GM18907 (cell line): ENCODE results near the gene WASL.
"Not testable (repeated sequence)": the region's sequence is repeated elsewhere in the genome, so short reads cannot be mapped to it uniquely, and the experiment has no call there.

Experiments
- ATAC-seq: cut with Tn5 transposase; IDR thresholded peaks from one replicate; pipeline ENCODE4 v1.9.1; 2021; ENCODE audit warnings: mild to moderate bottlenecking, moderate library complexity; ENCODE audit not compliant: unreplicated experiment

The WASL gene

DNA sequence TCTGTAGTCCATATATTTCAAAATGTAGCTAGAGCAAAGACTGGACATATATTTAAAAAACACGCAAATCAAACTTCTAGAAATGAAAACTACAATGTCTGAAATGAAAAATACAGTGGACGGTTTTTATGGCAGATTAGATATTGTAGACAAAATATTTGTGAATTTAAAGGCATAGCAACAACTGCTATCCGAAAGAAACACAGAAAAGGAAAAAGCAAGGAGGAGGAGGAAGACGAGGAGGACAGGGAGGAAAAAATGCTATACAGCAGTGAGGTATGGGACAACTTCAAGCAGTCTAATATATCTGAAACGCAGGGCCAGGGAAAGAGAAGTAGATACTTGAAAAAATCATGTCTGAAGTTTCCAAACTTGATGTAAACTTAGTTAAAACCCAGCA is 13.3 kb downstream of the WASL start:
- no peak for ATAC-seq

DNA sequence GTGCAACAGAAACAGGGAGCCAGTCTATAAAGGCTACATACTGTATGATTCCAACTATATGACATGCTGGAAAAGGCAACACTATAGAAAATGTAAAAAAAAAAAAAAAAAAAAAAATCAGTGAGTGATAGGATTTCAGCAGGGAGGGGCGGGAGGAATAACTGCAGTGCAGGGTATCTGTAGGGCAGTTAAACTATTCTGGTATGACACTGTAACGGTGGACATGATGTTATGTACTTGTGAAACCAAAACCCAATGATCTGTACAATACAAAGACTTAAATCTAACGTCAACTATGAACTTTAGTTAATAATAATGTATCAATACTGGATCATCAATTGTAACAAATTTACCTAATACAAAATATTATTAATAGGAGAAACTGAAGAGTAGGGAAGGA is 14.3 kb downstream of the WASL start:
- ATAC-seq: no peak

GRCh38 chr7:123732413-123733091 is 16.3 kb downstream of the WASL start:
- ATAC-seq: no peak

DNA sequence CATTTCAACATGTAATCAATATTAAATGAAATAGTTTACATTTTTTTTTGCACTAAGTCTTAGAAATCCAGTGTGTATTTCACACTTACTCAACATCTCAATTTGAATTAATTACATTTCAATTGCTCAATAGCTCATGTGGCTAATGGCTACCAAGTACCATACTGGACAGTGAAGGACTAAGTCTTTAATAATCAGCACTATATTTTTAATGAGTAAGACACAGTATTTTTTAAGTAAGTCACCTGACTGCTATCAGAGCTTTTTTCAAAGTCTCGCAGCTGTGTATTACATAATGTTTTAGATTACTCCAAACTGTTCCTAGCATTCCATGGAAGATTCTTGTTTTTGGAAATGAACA is 19.6 kb downstream of the WASL start:
- ATAC-seq: no peak

GRCh38 chr7:123727071-123727837 is 21.5 kb downstream of the WASL start:
- ATAC-seq: no peak

GRCh38 chr7:123725586-123726171 is 23.1 kb downstream of the WASL start:
- no peak for ATAC-seq

- no peak for ATAC-seq
These were observed 24.0 kb downstream of the WASL start for GRCh38 chr7:123724817-123725253.

- ATAC-seq: no peak
These were observed 24.9 kb downstream of the WASL start for GRCh38 chr7:123723913-123724312.

DNA sequence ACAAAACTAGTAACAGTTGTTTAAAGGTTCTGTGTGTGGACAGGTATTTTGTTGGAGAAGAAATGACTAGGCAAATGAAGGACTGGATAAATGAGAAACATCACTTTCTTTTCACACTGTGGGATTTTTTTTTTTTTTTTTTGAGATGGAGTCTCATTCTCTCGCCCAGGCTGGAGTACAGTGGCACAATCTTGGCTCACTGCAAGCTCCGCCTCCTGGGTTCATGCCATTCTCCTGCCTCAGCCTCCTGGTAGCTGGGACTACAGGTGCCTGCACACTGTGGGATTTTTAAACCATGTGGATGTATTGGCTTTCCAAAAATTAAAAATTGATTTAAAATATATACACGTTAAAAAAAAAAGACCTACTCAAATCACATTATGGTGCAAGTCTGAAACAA is 28.3 kb downstream of the WASL start:
- not testable (repeated sequence) for ATAC-seq

DNA sequence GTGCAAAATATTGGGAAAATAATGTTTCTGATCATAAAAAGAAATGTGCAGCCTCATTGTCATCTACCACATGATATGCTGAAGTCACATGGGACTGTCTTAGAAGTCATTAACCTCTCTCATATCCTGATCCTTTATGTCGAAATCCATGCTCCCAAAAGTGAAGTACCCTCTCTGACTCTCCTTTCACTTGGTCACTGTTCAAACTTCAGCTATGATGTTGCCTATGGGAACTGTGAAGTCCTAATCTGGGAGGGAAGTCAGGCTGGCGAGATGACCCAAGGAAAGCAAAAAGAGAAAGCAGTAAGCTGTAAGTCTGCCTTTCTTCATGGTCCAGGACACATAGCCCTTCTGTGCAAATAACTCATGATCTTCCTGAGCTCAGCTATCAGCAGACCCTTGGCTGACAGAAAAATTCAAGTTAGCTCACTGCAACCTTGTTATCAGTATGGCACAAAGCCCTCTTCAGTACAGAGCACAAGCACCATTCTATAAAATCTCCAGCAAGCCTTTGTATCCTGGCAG is 29.5 kb downstream of the WASL start:
- peak; percentile 38 for ATAC-seq

DNA sequence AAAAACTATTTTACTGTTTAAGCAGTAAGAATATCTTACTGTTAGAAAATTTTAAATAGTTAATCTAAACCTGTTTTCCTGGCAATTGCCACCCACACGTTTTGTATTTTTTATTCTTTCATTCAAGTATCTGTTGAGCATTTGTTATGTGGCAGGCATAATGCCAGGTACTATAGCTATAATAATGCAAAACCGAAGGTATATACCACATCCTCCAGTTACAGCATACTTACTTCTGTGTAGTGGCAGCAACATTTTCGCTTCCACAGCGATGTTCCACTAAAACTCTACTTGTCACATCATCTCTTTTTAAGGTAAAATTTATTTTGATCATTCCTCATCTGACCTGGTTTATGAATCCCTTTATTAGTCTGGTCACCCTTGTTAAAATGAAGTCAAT is 30.0 kb downstream of the WASL start:
- no peak for ATAC-seq

DNA sequence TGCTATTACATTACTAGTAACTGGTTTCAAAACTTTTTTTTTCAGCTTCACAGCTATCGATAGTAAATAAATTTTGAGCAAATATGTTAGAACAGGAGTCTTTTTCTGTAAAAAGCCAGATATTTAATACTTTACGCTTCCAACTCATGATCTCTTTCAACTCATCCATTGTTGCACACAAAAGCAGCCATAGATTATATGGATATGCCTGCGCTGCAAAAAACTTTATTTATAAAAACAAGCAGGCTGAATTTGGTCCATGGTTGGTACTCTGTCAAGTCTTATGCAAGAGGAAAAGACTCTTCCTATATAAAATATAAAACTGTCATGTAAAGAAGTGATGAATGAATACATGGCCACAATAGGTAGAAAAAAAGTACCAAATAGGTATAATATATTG is 31.1 kb downstream of the WASL start:
- ATAC-seq: no peak

DNA sequence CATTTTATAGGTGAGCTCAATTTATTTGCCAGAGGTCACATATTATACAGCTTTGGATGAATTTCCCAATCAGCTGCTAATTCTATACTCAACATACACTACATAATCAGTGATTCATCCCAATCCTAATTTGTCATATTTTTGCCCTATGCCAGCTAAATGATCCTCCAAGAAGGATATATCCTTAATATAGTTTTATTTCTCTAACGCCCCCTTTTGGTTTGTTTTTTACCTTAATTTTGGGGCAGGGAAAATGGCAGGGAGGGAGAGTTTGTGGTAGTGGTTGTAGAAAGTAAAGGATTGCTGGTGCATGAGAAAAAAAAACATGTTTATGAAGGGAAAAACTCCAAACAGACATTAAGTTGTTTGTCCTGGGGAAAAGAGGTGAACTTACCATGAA is 31.9 kb downstream of the WASL start:
- no peak for ATAC-seq

- ATAC-seq: no peak
These were observed 33.0 kb downstream of the WASL start for GRCh38 chr7:123715799-123716198.

GRCh38 chr7:123715198-123715597 is 33.6 kb downstream of the WASL start:
- ATAC-seq: no peak

DNA sequence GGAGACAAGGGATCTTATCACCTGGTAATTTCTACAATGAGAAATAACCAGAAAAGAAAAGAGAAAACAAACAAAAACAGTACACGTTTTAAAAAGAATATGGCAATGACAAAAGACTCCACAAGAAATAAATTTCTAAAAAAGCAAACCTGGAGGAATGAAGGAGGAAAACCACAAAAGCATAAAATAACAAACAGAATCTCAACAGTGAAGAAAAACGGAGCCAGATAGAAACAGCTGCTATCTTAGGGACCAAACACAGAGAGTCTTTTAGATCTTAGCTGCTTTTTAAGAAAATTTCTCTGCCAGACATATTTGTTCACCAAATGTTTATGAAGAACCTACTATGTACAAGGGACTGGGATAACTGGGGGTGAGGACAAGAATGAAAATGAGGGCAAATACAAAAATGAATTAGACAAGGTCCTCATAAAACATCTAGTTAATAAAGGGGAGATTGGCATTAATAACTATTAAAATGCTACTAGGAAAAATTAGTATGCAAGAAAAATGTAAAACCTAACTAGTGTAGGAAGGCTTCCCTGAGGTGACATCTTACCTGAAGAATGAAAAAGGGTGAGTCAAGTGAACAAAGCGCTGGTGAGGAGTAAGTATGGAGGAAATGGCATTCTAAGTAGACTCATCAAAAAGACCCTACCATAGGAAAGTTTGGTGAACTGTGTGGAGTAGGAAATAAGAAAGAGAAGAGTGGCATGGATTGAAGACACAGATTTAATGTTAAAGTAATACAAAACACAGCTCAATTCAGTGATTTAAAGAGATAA is 34.3 kb downstream of the WASL start:
- no peak for ATAC-seq

DNA sequence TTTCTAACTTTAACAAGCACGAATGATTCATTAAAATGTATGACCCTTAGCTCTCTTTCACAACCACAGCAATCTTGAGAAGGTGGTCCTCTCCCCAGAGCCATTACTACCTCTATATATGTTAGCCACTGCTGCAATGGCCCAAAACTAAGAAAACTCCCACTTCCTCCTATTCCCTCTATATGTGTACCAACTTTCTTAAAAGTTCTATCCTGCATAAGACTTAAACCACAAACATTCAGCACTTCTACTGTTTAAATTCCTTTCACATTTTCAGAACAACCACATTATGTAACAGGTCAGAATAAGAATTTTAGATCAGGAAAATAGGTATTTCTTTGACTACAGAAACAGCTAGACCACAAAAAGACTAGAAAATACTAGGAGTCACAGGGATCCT is 36.2 kb downstream of the WASL start:
- ATAC-seq: no peak

GRCh38 chr7:123711832-123712293 is 36.9 kb downstream of the WASL start:
- no peak for ATAC-seq

- ATAC-seq: no peak
These were observed 38.1 kb downstream of the WASL start for GRCh38 chr7:123710683-123711082.

- ATAC-seq: no peak
These were observed 39.3 kb downstream of the WASL start for GRCh38 chr7:123709525-123709924.
